ENCODE measurements around the gene NUTM2F.
"Not testable (repeated sequence)": the region's sequence is repeated elsewhere in the genome, so short reads cannot be mapped to it uniquely, and the experiment has no call there.

GRCh38 chr9:94316236-94316635 lies 12.2 kb downstream of the NUTM2F start:
- TF ChIP-seq, protein P1, sequence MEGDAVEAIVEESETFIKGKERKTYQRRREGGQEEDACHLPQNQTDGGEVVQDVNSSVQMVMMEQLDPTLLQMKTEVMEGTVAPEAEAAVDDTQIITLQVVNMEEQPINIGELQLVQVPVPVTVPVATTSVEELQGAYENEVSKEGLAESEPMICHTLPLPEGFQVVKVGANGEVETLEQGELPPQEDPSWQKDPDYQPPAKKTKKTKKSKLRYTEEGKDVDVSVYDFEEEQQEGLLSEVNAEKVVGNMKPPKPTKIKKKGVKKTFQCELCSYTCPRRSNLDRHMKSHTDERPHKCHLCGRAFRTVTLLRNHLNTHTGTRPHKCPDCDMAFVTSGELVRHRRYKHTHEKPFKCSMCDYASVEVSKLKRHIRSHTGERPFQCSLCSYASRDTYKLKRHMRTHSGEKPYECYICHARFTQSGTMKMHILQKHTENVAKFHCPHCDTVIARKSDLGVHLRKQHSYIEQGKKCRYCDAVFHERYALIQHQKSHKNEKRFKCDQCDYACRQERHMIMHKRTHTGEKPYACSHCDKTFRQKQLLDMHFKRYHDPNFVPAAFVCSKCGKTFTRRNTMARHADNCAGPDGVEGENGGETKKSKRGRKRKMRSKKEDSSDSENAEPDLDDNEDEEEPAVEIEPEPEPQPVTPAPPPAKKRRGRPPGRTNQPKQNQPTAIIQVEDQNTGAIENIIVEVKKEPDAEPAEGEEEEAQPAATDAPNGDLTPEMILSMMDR (IDR thresholded peaks at IDR 0.05) = not testable (repeated sequence)
- not testable (repeated sequence) for TF ChIP-seq ZNF671 (CRISPR knock-in tag; IDR thresholded peaks at IDR 0.05); ZNF263 (CRISPR knock-in tag; IDR thresholded peaks at IDR 0.05; ENCODE audit: low read depth); E2F4 (CRISPR knock-in tag; IDR thresholded peaks at IDR 0.05; ENCODE audit: borderline replicate concordance, low read depth)
- TF ChIP-seq, protein P2, sequence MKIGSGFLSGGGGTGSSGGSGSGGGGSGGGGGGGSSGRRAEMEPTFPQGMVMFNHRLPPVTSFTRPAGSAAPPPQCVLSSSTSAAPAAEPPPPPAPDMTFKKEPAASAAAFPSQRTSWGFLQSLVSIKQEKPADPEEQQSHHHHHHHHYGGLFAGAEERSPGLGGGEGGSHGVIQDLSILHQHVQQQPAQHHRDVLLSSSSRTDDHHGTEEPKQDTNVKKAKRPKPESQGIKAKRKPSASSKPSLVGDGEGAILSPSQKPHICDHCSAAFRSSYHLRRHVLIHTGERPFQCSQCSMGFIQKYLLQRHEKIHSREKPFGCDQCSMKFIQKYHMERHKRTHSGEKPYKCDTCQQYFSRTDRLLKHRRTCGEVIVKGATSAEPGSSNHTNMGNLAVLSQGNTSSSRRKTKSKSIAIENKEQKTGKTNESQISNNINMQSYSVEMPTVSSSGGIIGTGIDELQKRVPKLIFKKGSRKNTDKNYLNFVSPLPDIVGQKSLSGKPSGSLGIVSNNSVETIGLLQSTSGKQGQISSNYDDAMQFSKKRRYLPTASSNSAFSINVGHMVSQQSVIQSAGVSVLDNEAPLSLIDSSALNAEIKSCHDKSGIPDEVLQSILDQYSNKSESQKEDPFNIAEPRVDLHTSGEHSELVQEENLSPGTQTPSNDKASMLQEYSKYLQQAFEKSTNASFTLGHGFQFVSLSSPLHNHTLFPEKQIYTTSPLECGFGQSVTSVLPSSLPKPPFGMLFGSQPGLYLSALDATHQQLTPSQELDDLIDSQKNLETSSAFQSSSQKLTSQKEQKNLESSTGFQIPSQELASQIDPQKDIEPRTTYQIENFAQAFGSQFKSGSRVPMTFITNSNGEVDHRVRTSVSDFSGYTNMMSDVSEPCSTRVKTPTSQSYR (CRISPR knock-in tag; IDR thresholded peaks at IDR 0.05) = not testable (repeated sequence)
- TF ChIP-seq, protein P3, sequence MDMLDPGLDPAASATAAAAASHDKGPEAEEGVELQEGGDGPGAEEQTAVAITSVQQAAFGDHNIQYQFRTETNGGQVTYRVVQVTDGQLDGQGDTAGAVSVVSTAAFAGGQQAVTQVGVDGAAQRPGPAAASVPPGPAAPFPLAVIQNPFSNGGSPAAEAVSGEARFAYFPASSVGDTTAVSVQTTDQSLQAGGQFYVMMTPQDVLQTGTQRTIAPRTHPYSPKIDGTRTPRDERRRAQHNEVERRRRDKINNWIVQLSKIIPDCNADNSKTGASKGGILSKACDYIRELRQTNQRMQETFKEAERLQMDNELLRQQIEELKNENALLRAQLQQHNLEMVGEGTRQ (CRISPR knock-in tag; IDR thresholded peaks at IDR 0.05) = not testable (repeated sequence)
- TF ChIP-seq, protein P4, sequence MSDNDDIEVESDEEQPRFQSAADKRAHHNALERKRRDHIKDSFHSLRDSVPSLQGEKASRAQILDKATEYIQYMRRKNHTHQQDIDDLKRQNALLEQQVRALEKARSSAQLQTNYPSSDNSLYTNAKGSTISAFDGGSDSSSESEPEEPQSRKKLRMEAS (CRISPR knock-in tag; IDR thresholded peaks at IDR 0.05) = not testable (repeated sequence)
